GM12891 (cell line): ENCODE measurements around the gene PAPPA2.
"Not testable (repeated sequence)": the region's sequence is repeated elsewhere in the genome, so short reads cannot be mapped to it uniquely, and the experiment has no call there.

Experiments
- DNase-seq: peaks from one replicate; pipeline ENCODE4 v3.0.0; 2011; ENCODE audit warnings: low spot score; ENCODE audit not compliant: insufficient read length
- FAIRE-seq: peaks from 2 replicates; lab custom pipeline; 2011; peaks lifted over from hg19 to GRCh38; lab: Jason Lieb, UNC
- PAX5 ChIP-seq: IDR thresholded peaks from 2 replicates; pipeline ENCODE4 v1.6.1; 2011; ENCODE audit warnings: low read length, moderate library complexity, mild to moderate bottlenecking; ENCODE audit not compliant: insufficient read depth, severe bottlenecking
- POLR2A ChIP-seq: IDR thresholded peaks from 2 replicates; pipeline ENCODE4 v1.6.1; 2011; ENCODE audit warnings: low read depth, low read length, control low read depth
- POLR2AphosphoS5 ChIP-seq: IDR thresholded peaks from 2 replicates; pipeline ENCODE4 v1.6.1; 2011; ENCODE audit warnings: low read depth, low read length, control low read depth
- POU2F2 ChIP-seq: IDR thresholded peaks from 2 replicates; pipeline ENCODE4 v1.6.1; 2011; ENCODE audit warnings: low read depth, mild to moderate bottlenecking, control low read depth, low read length, moderate library complexity
- SPI1 ChIP-seq: IDR thresholded peaks from 2 replicates; pipeline ENCODE4 v1.6.1; 2011; ENCODE audit warnings: low read depth, low read length, control low read depth
- TAF1 ChIP-seq: IDR thresholded peaks from 2 replicates; pipeline ENCODE4 v1.6.1; 2011; ENCODE audit warnings: low read depth, low read length, control low read depth

The PAPPA2 gene

GRCh38 chr1:176626572-176627061, 163.6 kb downstream of the PAPPA2 start:
- no peak for TF ChIP-seq PAX5
- no peak for TF ChIP-seq TAF1
- no peak for TF ChIP-seq POLR2A
- no peak for TF ChIP-seq SPI1
- TF ChIP-seq POU2F2: no peak
- TF ChIP-seq POLR2AphosphoS5: no peak
- DNase-seq (no peak), FAIRE-seq (no peak)

DNA sequence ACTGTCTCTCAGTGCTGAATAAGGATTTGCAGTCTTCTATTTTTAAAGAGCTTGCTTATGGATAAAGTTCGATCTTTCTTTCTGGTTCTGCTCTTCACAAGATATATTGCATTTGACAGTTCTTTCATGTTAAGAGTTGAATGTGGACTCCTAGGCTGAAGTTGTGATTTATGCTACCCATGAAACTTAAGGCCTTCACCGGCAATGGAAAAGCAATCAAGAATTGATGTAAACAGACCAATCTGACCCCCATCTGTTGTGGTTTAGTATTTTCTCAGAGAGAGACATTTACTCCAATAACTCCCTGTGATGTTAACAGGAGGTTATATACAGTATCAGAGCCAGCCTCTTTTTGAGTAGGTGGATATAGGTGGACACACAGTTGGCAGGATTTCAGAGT, 165.8 kb downstream of the PAPPA2 start:
- TF ChIP-seq POU2F2 (no peak), SPI1 (no peak), TAF1 (no peak), PAX5 (no peak), POLR2A (no peak), POLR2AphosphoS5 (no peak)
- FAIRE-seq (no peak), DNase-seq (no peak)

DNA sequence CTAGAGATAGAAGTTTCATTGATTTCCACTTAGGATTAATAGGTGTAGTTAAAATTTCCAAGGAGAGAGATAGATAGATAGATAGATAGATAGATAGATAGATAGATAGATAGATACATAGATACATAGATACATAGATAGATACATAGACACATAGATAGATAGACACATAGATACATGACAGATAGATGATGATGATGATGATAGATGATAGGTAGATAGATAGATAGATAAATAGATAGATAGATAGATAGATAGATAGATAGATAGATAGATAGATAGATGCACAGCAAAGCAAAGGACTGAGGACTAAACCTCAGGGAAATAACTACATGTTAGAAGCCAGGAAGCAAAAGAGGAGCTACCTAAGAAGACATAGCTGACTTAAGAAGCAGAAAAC, 171.8 kb downstream of the PAPPA2 start:
- DNase-seq, FAIRE-seq: not testable (repeated sequence)

GRCh38 chr1:176638713-176639526, 175.9 kb downstream of the PAPPA2 start:
- DNase-seq: no peak
- TF ChIP-seq POLR2AphosphoS5 (no peak), PAX5 (no peak), TAF1 (no peak), POU2F2 (no peak), POLR2A (no peak), SPI1 (no peak)

DNA sequence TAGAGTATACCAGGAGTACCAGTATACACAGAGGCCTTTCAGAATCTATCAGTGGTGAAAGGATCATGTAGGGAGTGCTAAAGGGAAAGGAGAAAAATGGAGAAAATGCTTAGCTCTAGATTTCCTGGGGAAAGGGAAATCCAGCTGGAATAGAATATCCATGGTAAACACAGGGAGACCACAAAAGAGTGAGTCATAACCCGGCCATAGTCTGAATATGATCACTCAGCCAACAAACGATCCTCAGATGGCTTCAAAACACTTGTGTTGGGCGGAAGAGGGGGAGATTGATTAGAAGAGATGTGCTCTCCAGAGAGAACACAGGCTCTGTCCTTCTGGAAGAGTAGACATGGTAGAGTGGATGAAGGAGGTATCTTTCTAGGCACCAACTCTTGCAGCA, 180.6 kb downstream of the PAPPA2 start:
- DNase-seq (no peak), FAIRE-seq (no peak)
- no peak for TF ChIP-seq SPI1
- no peak for TF ChIP-seq POU2F2
- no peak for TF ChIP-seq POLR2AphosphoS5
- no peak for TF ChIP-seq TAF1
- no peak for TF ChIP-seq PAX5
- no peak for TF ChIP-seq POLR2A

More at GRCh38 chr1:176638713-176639526, 175.9 kb downstream of the PAPPA2 start:
- FAIRE-seq: no peak

DNA sequence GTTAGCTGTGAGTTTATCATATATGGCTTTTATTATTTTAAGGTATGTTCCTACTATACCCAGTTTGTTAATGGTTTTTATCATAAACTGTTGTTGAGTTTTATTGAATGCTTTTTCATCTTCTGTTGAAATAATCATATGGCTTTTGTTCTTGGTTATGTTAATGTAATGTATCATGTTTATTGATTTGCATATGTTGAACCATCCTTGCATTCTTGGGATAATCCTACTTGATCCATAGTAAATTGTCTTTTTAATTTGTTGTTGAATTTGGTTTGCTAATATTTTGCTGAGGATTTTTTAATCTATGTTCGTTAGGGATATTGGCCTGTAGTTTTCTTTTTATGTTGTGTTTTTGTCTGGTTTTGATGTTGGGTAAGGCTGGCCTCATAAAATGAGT, 185.6 kb downstream of the PAPPA2 start:
- TF ChIP-seq SPI1 (no peak), PAX5 (no peak), POLR2A (no peak), POU2F2 (no peak), TAF1 (no peak), POLR2AphosphoS5 (no peak)
- DNase-seq (no peak), FAIRE-seq (no peak)

- no peak for DNase-seq
- FAIRE-seq: no peak
- TF ChIP-seq POU2F2 (no peak), POLR2AphosphoS5 (no peak), POLR2A (no peak), SPI1 (no peak), PAX5 (no peak), TAF1 (no peak)
Measured at GRCh38 chr1:176656257-176656995, 193.5 kb downstream of the PAPPA2 start.

DNA sequence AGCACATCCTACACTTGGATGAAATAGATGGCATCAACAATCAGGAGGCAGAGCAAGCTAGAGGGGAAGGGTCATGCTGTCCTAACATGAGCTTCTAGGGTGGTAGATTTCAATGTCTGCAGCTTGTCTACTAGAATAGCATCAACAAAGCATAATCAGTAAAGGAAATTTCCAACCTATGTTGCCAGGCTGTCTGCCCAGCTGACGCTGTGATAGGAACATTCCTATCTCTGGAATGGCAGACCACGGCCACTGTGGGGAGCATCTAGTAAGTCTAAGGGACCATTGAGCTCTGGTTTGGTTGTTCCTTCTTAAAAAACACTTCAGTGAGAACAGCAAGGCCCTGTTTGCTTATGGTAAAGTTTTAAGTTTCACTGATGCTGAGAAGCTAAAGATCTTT, 206.8 kb downstream of the PAPPA2 start:
- no peak for TF ChIP-seq TAF1
- no peak for TF ChIP-seq PAX5
- no peak for TF ChIP-seq POU2F2
- no peak for TF ChIP-seq POLR2AphosphoS5
- no peak for TF ChIP-seq POLR2A
- no peak for TF ChIP-seq SPI1
- FAIRE-seq (no peak), DNase-seq (no peak)

- no peak for FAIRE-seq
- TF ChIP-seq POLR2AphosphoS5 (no peak), PAX5 (no peak), POU2F2 (no peak), TAF1 (no peak), SPI1 (no peak), POLR2A (no peak)
- DNase-seq: no peak
Measured at GRCh38 chr1:176670853-176671252, 207.9 kb downstream of the PAPPA2 start.
